HEK293 (cell line): ENCODE data around the gene WDR20.

Source experiments
- MEIS1 ChIP-seq: sonication (generic); formaldehyde crosslinking; IDR thresholded peaks from 2 replicates; pipeline ENCODE4 v1.8.1; 2022; ENCODE audit warnings: missing genetic modification reagents, mild to moderate bottlenecking, borderline replicate concordance
- PATZ1 ChIP-seq: fragments of 450-650 bp; formaldehyde crosslinking; IDR thresholded peaks from 2 replicates; pipeline ENCODE4 v1.5.1; 2016; ENCODE audit warnings: missing biosample characterization, missing genetic modification characterization
- SP2 ChIP-seq: fragments of 450-650 bp; formaldehyde crosslinking; IDR thresholded peaks from 2 replicates; pipeline ENCODE4 v1.5.1; 2016; ENCODE audit warnings: missing biosample characterization, missing genetic modification characterization
- ZNF138 ChIP-seq: fragments of 450-650 bp; formaldehyde crosslinking; IDR thresholded peaks from 2 replicates; pipeline ENCODE4 v1.5.1; 2016; ENCODE audit warnings: missing biosample characterization, missing genetic modification characterization, borderline replicate concordance
- ZNF776 ChIP-seq: fragments of 450-650 bp; formaldehyde crosslinking; IDR thresholded peaks from 2 replicates; pipeline ENCODE4 v1.5.0; 2017; ENCODE audit warnings: missing biosample characterization, missing genetic modification characterization, borderline replicate concordance
- ZNF830 ChIP-seq: fragments of 450-650 bp; IDR thresholded peaks from 2 replicates; pipeline ENCODE4 v1.5.0; 2018; ENCODE audit warnings: missing biosample characterization, missing genetic modification characterization, low read depth, mild to moderate bottlenecking, moderate library complexity
- TF ChIP-seq, protein P1 (sequence below): fragments of 450-650 bp; formaldehyde crosslinking; IDR thresholded peaks from 2 replicates; pipeline ENCODE4 v1.5.1; 2016; ENCODE audit warnings: missing biosample characterization, missing genetic modification characterization
- TF ChIP-seq, protein P2 (sequence below): fragments of 450-650 bp; formaldehyde crosslinking; IDR thresholded peaks from 2 replicates; pipeline ENCODE4 v1.5.1; 2016; ENCODE audit warnings: missing biosample characterization, missing genetic modification characterization
- TF ChIP-seq, protein P3 (sequence below): fragments of 450-650 bp; formaldehyde crosslinking; conservative IDR thresholded peaks from 2 replicates; pipeline ENCODE4 v1.5.1; 2016; ENCODE audit warnings: low read depth, missing biosample characterization, missing genetic modification characterization

- no peak for TF ChIP-seq SP2 (tag by site-specific recombination)
- TF ChIP-seq PATZ1 (tag by site-specific recombination), result no peak
- TF ChIP-seq, protein P1, sequence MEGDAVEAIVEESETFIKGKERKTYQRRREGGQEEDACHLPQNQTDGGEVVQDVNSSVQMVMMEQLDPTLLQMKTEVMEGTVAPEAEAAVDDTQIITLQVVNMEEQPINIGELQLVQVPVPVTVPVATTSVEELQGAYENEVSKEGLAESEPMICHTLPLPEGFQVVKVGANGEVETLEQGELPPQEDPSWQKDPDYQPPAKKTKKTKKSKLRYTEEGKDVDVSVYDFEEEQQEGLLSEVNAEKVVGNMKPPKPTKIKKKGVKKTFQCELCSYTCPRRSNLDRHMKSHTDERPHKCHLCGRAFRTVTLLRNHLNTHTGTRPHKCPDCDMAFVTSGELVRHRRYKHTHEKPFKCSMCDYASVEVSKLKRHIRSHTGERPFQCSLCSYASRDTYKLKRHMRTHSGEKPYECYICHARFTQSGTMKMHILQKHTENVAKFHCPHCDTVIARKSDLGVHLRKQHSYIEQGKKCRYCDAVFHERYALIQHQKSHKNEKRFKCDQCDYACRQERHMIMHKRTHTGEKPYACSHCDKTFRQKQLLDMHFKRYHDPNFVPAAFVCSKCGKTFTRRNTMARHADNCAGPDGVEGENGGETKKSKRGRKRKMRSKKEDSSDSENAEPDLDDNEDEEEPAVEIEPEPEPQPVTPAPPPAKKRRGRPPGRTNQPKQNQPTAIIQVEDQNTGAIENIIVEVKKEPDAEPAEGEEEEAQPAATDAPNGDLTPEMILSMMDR (tag by site-specific recombination), result no peak
- TF ChIP-seq, protein P2, sequence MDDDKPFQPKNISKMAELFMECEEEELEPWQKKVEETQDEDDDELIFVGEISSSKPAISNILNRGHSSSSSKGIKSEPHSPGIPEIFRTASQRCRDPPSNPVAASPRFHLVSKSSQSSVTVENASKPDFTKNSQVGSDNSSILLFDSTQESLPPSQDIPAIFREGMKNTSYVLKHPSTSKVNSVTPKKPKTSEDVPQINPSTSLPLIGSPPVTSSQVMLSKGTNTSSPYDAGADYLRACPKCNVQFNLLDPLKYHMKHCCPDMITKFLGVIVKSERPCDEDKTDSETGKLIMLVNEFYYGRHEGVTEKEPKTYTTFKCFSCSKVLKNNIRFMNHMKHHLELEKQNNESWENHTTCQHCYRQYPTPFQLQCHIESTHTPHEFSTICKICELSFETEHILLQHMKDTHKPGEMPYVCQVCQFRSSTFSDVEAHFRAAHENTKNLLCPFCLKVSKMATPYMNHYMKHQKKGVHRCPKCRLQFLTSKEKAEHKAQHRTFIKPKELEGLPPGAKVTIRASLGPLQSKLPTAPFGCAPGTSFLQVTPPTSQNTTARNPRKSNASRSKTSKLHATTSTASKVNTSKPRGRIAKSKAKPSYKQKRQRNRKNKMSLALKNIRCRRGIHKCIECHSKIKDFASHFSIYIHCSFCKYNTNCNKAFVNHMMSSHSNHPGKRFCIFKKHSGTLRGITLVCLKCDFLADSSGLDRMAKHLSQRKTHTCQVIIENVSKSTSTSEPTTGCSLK, result no peak
- TF ChIP-seq ZNF138 (tag by site-specific recombination), result no peak
- TF ChIP-seq MEIS1 (CRISPR knock-in tag), result no peak
- TF ChIP-seq, protein P3, sequence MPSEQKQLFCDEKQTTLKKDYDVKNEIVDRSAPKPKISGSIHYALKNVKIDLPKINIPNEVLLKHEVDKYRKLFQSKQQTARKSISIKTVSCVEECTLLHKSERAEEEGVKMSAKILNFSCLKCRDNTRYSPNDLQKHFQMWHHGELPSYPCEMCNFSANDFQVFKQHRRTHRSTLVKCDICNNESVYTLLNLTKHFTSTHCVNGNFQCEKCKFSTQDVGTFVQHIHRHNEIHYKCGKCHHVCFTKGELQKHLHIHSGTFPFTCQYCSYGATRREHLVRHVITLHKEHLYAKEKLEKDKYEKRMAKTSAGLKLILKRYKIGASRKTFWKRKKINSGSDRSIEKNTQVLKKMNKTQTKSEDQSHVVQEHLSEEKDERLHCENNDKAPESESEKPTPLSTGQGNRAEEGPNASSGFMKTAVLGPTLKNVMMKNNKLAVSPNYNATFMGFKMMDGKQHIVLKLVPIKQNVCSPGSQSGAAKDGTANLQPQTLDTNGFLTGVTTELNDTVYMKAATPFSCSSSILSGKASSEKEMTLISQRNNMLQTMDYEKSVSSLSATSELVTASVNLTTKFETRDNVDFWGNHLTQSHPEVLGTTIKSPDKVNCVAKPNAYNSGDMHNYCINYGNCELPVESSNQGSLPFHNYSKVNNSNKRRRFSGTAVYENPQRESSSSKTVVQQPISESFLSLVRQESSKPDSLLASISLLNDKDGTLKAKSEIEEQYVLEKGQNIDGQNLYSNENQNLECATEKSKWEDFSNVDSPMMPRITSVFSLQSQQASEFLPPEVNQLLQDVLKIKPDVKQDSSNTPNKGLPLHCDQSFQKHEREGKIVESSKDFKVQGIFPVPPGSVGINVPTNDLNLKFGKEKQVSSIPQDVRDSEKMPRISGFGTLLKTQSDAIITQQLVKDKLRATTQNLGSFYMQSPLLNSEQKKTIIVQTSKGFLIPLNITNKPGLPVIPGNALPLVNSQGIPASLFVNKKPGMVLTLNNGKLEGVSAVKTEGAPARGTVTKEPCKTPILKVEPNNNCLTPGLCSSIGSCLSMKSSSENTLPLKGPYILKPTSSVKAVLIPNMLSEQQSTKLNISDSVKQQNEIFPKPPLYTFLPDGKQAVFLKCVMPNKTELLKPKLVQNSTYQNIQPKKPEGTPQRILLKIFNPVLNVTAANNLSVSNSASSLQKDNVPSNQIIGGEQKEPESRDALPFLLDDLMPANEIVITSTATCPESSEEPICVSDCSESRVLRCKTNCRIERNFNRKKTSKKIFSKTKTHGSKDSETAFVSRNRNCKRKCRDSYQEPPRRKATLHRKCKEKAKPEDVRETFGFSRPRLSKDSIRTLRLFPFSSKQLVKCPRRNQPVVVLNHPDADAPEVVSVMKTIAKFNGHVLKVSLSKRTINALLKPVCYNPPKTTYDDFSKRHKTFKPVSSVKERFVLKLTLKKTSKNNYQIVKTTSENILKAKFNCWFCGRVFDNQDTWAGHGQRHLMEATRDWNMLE, result no peak
- no peak for TF ChIP-seq ZNF830 (tag by site-specific recombination)
- no peak for TF ChIP-seq ZNF776 (tag by site-specific recombination)
Observed at GRCh38 chr14:102177161-102177560, 37.5 kb downstream of the WDR20 start.
